NCI-H524 treated with DMSO at 0.1 percent for 48 hours (cell line): Measurements from ENCODE around the gene NAT14.
A peak's percentile ranks its signal among the peaks of the same experiment; 100 is the strongest.

Experiments
- DNase-seq: peaks from one replicate; lab custom pipeline; 2025; lab: John Stamatoyannopoulos, UW

The NAT14 gene

DNA sequence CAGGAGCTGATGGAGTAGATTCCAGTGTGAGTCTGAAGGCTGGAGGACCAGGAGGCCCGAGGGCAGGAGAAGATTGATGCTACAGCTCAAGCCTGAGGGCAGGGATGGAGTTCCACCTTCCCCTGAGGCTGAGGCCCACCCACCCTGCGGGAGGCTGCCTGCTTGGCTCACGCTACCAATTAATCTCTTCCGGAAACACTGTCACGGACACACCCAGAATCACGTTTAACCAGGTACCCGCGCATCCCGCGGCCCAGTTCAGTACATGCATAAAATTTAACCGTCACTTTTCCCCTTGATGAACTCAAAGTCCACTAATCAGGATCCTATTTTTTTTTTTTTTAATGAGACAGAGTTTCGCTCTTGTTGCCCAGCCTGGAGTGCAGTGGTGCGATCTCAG, 13.7 kb upstream of the NAT14 start:
- DNase-seq: no peak

DNA sequence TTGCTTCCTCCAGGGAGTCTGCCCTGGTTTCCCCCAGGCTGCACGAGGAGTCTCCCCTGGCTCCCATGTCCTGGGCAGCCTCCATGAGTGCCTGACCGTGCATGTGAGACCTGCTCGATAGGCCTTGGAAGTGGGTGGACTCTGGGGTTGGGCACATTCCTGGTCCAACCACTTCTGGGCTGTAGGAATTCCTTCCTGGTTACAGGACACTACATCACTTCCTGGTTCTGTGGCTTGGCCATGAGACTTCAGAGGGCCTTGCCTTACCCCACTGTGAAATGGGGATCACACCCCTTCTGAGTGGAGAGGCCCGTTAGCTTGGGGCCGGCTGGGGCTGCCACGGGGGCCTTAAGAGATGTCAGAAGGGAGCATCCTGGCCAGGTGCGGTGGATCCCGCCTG, 12.5 kb upstream of the NAT14 start:
- no peak for DNase-seq

DNA sequence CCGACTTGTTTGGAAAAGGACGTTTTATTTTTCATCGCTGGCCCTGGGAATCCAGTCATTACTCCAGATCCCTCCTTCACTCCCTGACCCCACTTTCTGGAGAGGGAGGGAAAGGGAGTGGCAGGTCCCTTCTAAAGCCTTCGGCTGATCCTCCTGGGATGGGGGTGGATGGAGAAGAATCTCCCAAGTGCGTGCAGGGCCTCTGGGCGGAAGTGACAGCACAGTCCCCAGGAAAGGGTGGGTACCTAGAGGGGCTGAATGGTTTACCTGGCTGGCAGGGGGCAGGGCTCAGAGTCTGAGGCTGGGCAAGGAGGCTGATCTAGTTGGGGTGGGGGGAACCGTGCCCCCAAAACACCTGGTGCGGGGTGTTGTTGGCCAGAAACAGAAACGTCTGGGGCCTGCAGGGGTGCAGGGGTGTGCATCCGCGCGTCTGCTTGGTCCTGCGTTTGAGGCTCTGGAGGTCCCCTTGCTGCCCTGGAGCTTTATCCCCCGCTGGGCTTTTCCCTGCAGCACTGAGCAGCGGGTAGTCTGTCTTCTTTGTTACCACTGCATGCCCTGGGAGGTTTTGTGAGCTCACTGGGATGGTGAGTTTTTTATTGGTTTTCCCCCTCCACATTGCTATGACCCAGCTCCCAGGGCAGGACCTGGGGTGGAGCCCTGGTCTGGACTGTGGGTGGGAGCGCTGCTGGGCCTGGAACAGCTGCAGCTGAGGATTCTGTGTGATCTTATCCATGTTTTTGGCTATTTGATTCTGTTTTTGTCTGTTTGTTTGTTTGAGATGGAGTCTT, 11.6 kb upstream of the NAT14 start:
- no peak for DNase-seq

DNA sequence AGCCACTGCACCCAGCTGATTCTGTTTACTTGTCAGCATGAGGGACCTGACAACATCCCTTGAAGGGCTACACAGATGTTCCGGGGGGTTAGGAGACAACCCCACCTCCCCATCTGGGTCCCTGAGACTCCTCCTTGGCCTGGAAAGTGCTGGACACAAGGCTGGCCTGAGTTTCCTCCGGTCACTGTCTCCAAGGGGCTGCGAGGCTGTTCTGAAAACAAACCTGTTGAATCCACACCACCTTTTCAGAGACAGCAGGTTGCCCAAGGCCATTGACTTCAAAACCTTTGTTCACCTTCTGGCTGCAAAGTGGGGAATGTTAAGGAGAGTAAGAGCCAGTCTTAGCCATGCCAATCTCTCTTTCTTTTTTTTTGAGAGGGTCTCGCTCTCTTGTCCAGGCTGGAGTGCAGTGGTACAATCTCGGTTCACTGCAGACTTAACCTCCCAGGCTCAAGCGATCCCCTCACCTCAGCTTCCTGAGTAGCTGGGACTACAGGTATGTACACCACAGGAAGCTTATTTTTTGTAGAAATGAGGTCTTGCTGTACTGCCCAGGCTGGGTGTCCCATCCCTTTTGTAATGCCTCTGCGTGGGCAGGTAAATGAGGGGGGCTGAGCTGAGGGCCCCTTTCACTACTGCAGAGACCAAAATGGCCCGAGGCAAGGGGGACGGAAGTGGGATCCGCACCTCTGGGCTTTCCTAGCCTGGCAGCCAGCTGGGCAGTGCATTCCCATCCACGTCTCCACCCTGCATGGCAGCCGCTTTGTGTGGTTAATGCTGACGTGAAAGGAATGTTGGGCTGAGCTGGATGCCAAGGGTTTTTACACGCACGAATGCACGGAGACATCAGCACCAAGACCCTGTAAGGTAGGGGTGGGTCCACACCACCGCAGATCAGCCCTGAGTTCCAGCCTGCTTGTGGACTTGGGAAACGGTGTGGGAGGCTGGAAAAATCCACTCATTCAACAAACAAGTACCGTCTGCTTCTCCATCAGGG, 10.4 kb upstream of the NAT14 start:
- no peak for DNase-seq

DNA sequence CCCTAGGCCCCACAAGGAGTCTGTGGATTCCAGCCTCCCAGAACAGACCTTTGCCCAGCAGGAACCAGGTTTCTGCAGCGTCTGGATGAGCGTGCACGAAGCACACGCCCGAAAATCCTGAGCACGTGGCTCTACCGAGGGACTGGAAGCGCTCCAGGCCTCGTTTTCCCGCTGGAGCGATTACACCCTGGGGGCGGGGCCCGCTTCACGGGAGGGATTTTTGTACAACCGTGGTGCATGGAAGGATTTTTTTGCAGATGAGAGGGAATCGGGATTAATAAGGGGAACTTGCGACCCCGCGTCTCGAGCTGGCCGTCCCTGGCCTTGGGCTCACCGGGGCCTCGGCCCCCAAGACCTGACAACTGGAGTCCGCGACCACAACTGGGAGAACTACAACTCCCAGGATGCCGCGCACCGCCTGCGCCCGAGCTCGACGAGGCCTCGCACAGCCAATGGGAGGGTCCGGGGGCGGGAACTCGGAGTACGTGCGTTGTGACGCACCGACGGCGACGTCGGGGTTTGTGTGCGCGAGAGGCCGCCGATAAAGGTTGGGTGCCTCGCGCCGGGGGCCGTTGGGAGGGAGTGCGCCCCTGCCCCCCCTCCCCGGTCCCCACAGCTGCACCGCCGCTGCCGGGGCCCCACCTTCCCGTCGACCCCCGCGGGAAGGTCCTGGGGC, 8.8 kb upstream of the NAT14 start, which contains the start of gene ZNF628:
Gene ZNF628, plus strand, starts transcription at position 518 of the 676 bp plus-strand sequence. CDS start 3,294 bp downstream, outside the sequence.
- peak; percentile 76 for DNase-seq

DNA sequence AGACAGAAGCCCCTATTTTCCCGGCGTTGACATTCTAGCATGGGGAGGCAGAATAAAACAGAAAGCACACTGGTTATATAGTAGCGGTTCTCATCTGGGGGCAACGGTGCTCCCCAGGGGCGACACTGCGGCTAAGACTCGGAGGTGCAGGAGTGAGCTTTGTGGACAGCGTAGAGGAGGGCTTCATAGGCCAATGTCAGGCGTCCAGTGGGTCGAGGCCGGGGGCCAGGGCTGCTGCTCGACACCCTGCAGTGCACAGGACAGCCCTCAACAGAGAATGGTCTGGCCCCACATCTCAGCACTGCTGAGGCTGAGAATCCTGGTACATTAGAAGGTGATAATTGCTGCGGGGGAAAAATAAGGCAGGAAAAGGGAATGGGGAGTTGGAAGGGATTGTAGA, 7.1 kb upstream of the NAT14 start:
- DNase-seq: no peak

DNA sequence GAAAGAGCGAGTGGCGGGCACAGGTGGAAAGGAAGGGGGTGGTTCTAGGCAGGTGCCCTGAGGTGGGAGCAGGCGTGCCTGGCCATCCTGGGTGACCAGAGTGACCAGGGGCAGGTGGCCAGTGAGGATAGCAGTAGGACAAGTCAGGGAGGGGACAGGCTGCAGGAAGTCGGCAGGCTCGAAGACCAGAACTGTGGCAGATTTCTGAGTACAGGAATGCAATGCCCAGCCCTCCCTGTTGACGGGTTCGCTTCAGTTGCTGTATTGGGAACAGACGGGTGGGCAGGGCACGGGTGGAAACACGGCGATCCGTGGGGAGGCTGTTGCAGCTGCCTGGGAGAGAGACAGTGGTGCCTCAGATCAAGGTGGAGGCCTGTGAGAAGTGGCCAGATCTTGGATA, 6.6 kb upstream of the NAT14 start:
- DNase-seq: no peak

DNA sequence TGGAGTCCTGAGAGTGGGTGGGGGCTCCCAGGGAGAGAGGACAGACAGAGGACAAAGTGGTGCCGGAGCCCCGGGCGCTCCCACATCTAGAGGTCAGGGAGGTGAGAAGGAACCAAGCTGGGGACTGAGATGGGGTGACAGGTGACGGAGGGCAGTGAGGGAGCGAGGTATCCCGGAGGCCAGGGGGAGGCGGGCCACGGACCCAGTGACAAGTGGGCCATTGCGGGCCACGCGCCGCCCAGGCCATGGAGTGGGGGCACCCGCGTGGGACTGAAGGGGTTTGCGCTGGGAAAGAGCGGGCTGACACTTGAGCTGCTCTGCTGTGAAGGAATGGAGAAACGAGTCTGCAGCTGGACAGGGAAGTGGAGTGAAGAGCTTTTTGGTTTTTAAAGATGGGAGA, 5.9 kb upstream of the NAT14 start:
- no peak for DNase-seq

DNA sequence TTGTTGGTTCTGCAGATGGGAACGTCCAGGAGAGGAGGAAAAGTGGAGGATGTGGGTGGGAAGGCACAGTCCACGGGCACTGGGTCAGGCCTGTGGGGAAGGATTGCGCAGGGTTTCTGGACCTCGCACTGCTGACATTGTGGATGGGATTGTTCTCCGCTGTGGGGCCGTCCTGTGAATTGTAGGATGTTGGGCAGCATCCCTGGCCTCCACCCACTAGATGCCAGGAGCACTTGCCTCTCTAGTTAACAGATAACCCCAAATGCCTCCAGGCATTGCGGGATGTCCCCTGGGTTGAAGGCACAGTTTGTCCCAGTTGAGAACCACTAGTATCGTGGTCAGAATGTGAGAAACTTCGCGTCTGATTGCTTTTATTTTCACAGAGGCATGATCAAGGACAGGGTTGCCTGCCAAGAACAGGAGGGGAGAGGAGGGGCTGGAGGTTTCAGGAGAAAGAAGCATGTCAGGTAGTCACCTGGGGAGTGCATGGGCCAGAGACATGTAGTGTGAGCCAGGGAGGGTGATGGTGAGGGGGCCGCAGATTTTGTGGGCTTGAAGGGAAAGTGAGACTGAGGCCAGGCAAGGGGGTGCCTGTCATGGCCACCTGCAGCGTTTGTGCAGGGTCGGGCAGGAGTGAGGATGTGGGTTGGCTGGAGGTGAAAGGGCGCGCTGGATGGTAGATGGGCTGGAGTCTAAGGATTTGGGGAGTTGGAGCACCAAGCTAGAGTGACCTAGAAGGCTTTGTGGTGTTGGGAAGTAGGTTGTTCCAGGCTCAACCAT, 5.3 kb upstream of the NAT14 start:
- DNase-seq: no peak

DNA sequence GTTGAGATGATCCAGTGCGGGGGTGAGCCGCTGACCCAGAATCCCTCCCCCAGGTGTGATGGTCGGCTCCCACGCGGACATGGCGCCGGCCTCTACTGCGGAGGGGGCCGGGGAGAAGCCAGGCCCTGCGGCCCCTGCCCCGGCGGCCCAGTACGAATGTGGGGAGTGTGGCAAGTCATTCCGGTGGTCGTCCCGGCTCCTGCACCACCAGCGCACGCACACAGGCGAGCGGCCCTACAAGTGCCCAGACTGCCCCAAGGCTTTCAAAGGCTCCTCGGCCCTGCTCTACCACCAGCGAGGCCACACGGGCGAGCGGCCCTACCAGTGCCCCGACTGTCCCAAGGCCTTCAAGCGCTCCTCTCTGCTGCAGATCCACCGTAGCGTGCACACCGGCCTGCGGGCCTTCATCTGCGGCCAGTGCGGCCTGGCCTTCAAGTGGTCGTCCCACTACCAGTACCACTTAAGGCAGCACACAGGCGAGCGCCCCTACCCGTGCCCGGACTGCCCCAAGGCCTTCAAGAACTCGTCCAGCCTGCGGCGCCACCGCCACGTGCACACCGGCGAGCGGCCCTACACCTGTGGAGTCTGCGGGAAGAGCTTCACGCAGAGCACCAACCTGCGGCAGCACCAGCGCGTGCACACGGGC, 3.7 kb upstream of the NAT14 start:
- no peak for DNase-seq

DNA sequence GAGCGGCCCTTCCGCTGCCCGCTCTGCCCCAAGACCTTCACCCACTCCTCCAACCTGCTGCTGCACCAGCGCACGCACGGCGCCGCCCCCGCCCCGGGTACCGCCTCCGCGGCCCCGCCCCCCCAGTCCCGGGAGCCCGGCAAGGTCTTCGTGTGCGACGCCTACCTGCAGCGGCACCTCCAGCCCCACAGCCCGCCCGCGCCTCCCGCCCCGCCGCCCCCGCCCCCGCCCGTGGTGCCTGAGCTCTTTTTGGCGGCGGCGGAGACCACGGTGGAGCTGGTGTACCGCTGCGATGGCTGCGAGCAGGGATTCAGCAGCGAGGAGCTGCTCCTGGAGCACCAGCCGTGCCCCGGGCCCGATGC, 3.2 kb upstream of the NAT14 start:
- DNase-seq: no peak

DNA sequence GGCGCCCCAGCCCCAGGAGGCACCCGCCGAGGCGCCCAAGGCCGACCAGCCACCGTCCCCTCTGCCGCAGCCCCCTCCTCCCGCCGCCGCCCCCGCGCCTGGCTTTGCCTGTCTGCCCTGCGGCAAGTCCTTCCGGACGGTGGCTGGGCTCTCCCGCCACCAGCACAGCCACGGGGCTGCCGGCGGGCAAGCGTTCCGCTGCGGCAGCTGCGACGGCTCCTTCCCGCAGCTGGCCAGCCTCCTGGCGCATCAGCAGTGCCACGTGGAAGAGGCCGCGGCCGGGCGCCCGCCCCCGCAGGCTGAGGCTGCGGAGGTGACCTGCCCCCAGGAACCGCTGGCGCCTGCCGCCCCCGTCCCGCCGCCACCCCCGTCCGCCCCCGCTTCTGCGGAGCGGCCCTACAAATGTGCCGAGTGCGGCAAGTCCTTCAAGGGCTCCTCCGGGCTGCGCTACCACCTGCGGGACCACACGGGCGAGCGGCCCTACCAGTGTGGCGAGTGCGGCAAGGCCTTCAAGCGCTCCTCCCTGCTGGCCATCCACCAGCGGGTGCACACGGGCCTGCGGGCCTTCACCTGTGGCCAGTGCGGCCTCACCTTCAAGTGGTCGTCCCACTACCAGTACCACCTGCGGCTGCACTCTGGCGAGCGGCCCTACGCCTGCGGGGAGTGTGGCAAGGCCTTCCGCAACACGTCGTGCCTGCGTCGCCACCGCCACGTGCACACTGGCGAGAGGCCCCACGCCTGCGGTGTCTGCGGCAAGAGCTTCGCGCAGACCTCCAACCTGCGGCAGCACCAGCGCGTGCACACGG, 2.6 kb upstream of the NAT14 start:
- DNase-seq: no peak

DNA sequence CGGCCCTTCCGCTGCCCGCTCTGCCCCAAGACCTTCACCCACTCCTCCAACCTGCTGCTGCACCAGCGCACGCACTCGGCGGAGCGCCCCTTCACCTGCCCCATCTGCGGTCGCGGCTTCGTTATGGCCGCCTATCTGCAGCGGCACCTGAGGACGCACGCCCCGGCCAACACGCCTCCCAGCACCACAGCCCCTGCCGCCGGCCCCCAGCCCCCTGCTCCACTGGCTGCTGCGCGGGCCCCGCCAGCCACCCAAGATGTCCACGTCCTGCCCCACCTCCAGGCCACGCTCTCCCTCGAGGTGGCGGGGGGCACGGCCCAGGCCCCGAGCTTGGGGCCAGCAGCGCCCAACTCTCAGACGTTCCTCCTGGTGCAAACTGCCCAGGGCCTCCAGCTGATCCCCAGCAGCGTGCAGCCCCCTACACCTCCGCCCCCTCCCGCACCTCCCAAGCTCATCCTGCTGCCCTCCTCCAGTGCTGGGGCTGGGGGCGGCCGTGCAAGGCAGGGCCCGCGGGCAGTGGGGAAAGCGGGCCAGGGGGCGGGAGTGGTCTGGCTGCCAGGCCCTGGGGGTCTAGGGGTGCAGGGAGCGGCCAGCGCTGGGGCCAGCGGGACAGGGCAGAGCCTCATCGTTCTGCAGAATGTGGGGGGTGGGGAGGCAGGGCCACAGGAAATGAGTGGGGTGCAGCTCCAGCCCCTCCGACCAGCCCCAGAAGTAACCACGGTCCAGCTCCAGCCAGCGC, 1.9 kb upstream of the NAT14 start:
- no peak for DNase-seq

DNA sequence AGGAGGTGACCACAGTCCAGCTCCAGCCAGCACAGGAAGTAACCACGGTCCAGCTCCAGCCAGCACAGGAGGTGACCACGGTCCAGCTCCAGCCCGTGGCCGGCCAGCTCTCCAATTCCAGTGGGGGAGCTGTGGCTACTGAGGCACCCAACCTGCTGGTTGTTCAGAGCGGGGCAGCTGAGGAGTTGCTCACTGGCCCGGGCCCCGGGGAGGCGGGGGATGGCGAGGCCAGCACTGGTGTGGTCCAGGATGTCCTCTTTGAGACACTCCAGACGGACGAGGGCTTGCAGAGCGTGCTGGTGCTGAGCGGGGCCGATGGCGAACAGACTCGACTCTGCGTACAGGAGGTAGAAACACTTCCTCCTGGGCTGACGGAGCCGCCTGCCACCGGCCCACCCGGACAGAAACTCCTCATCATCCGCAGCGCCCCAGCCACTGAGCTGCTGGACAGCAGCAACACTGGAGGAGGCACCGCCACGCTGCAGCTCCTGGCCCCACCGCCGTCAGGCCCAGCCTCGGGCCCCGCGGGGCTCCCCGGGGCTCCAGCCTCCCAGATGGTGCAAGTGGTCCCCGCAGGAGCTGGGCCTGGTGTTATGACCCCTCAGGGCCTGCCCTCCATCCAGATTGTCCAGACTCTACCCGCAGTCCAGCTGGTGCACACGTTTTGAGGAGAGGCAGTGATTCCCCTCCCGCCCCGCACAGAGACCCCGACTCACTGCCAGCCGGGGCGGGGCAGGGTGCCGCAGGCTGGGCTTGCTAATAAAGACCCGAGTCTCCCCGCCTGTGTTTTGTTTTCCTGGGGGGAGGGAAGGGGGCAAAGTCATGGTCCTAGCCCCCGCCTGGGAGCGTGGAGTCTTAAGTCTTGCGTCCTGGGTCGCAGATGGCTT, 1.0 kb upstream of the NAT14 start:
- no peak for DNase-seq

DNA sequence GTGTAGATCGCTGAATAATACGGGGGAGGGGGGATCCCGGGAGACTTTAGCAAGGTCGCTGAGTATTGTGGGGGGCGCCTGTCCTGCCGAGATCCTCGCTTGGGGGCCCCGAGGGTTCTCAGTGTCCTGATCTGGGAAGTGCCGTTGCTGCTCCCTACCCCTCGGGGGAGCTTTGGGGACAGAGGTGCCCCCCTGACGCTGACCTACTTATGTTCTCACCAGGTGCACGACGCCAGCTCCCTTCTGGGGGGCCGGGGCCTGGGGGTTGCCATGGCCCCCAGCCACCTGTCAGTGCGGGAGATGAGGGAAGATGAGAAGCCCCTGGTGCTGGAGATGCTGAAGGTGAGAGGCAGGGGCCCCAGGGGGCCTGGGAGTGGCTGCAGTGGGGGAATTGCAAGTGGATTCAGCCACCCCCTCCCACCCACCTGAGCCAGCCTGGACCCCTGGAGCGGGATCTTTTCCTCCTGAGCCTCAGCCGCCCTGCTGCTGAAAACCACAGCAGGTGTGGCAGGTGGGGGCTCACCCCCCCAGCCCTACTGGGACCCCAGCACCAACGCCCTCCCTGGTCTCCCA, 537 bp downstream of the NAT14 start:
- DNase-seq: no peak

DNA sequence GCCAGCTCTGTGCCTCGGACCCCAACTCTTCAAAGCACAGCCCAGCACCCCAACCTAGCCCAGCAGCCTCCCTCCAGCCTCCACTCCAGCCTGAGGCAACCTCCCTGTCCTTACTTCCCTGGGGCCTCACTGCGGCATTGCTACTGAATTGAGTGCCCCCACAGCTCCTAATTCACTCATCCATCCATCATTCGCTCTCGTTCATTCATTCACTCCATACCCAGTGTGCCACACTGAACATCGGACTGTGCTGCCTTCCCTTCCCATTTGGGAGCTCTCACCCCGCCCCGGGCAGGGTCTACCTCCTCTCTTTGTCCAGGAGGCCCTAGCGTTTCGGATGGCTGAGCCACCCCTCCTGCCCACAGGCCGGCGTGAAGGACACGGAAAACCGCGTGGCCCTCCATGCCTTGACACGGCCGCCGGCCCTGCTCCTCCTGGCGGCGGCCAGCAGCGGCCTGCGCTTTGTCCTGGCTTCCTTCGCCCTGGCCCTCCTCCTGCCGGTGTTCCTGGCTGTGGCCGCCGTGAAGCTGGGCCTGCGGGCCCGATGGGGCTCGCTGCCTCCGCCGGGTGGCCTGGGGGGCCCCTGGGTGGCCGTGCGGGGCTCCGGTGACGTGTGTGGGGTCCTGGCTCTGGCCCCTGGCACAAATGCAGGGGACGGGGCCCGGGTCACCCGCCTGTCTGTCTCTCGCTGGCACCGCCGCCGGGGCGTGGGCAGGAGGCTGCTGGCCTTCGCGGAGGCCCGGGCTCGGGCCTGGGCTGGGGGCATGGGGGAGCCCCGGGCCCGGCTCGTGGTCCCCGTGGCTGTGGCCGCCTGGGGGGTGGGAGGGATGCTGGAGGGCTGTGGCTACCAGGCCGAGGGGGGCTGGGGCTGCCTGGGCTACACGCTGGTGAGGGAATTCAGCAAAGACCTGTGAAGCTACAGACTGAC, 1.3 kb downstream of the NAT14 start:
- DNase-seq: no peak
